IPS DF 19.7 (cell line): ENCODE results near the gene PHF21B.

Source experiments
- DNase-seq: peaks from one replicate; pipeline ENCODE4 v3.0.0-alpha.2; 2013; ENCODE audit warnings: low read depth, low spot score

Gene PHF21B

GRCh38 chr22:44845796-44846720 is 163.7 kb downstream of the PHF21B start:
- DNase-seq = no peak

GRCh38 chr22:44845191-44845590 is 164.6 kb downstream of the PHF21B start:
- no peak for DNase-seq

- no peak for DNase-seq
Measured at GRCh38 chr22:44842417-44842816, 167.4 kb downstream of the PHF21B start.

GRCh38 chr22:44840611-44841322 is 169.0 kb downstream of the PHF21B start:
- no peak for DNase-seq

- DNase-seq = no peak
Measured at GRCh38 chr22:44839721-44840120, 170.1 kb downstream of the PHF21B start.

GRCh38 chr22:44839061-44839460 is 170.7 kb downstream of the PHF21B start:
- DNase-seq = no peak

GRCh38 chr22:44838316-44839016 is 171.3 kb downstream of the PHF21B start:
- DNase-seq = no peak

GRCh38 chr22:44837481-44837880 is 172.3 kb downstream of the PHF21B start:
- no peak for DNase-seq

GRCh38 chr22:44834065-44834464 is 175.7 kb downstream of the PHF21B start:
- no peak for DNase-seq

- DNase-seq = no peak
Measured at GRCh38 chr22:44831885-44832284, 177.9 kb downstream of the PHF21B start.
